H1 (cell line): Measurements from ENCODE around the gene C8B.
A peak's percentile ranks its signal among the peaks of the same experiment; 100 is the strongest.

Experiments
- CTCF ChIP-seq, 3 experiments: IDR thresholded peaks; 1 replicate in 2 of 3; 2 replicates in 1 of 3; pipeline versions ENCODE4 v1.5.1 to v1.6.1; 2011; ENCODE audit warnings: low read length in 3 of 3, mild to moderate bottlenecking in 3 of 3, inconsistent platforms in 2 of 3, low read depth in 1 of 3, moderate library complexity in 1 of 3; ENCODE audit not compliant: insufficient read depth in 1 of 3; ENCODE audit errors: control extremely low read depth in 1 of 3
- EP300 ChIP-seq, 2 experiments: IDR thresholded peaks; 1 replicate in 1 of 2; 2 replicates in 1 of 2; pipeline ENCODE4 v1.6.1; 2011 to 2012; ENCODE audit warnings: low read depth in 2 of 2, low read length in 2 of 2, mild to moderate bottlenecking in 2 of 2, borderline replicate concordance in 1 of 2, inconsistent platforms in 1 of 2, moderate library complexity in 1 of 2
- EZH2 ChIP-seq: fragments of 200-600 bp; sonication (generic); IDR thresholded peaks from 2 replicates; pipeline ENCODE4 v1.7.1; 2012; ENCODE audit warnings: low read depth, mild to moderate bottlenecking, moderate library complexity, low read length, inconsistent platforms; ENCODE audit not compliant: severe bottlenecking
- GABPA ChIP-seq: IDR thresholded peaks from 2 replicates; pipeline ENCODE4 v1.6.1; 2011; ENCODE audit warnings: mild to moderate bottlenecking, low read length, moderate library complexity, borderline replicate concordance; ENCODE audit not compliant: insufficient read depth
- MAFK ChIP-seq: IDR thresholded peaks from 2 replicates; pipeline ENCODE4 v1.6.1; 2012; ENCODE audit warnings: low read depth, mild to moderate bottlenecking, improper control_type of control experiment, low read length
- POLR2A ChIP-seq, 2 experiments: IDR thresholded peaks; 1 replicate in 1 of 2; 2 replicates in 1 of 2; pipeline ENCODE4 v1.6.1; 2011; ENCODE audit warnings: low read depth in 2 of 2, low read length in 2 of 2, mild to moderate bottlenecking in 2 of 2; ENCODE audit errors: control extremely low read depth in 1 of 2
- RAD21 ChIP-seq, 2 experiments: IDR thresholded peaks in 1 of 2; conservative IDR thresholded peaks in 1 of 2; 2 replicates each; pipeline ENCODE4 v1.6.1; 2011; ENCODE audit warnings: low read depth in 2 of 2, low read length in 2 of 2, improper control_type of control experiment in 1 of 2, inconsistent platforms in 1 of 2, mild to moderate bottlenecking in 1 of 2, moderate library complexity in 1 of 2
- SP1 ChIP-seq: IDR thresholded peaks from 2 replicates; pipeline ENCODE4 v1.6.1; 2011; ENCODE audit warnings: low read depth, low read length
- SUZ12 ChIP-seq: fragments of 200-600 bp; sonication (generic); IDR thresholded peaks from 2 replicates; pipeline ENCODE4 v1.6.1; 2012; ENCODE audit warnings: mild to moderate bottlenecking, inconsistent platforms, low read length, moderate library complexity, mixed read lengths

GRCh38 chr1:56934430-56935060, 31.3 kb downstream of the C8B start:
- TF ChIP-seq GABPA (no peak), EZH2 (no peak), RAD21 (IDR thresholded peaks at IDR 0.05 in 1 of 2, conservative IDR thresholded peaks at IDR 0.05 in 1 of 2; ENCODE audit: low read depth in 2 of 2, low read length in 2 of 2) (no peak), SUZ12 (no peak), POLR2A (IDR thresholded peaks at IDR 0.05; ENCODE audit: control extremely low read depth in 1 of 2, low read depth in 2 of 2, low read length in 2 of 2) (no peak), CTCF (IDR thresholded peaks at IDR 0.05; ENCODE audit: control extremely low read depth in 1 of 3, insufficient read depth in 1 of 3, low read depth in 1 of 3, low read length in 3 of 3) (no peak), EP300 (IDR thresholded peaks at IDR 0.05; ENCODE audit: borderline replicate concordance in 1 of 2, low read depth in 2 of 2, low read length in 2 of 2) (no peak), SP1 (peak; percentile 81), MAFK (no peak)
